Suppressor macrophage treated with lipopolysaccharide for 1 hour (primary cell): Measurements from ENCODE around the gene PLCG2.
"Not testable (repeated sequence)": the region's sequence is repeated elsewhere in the genome, so short reads cannot be mapped to it uniquely, and the experiment has no call there.

Source experiments
- DNase-seq, 3 donors: peaks; one replicate each; pipeline ENCODE4 v3.0.0-alpha.2; 2020 to 2022

The PLCG2 gene

DNA sequence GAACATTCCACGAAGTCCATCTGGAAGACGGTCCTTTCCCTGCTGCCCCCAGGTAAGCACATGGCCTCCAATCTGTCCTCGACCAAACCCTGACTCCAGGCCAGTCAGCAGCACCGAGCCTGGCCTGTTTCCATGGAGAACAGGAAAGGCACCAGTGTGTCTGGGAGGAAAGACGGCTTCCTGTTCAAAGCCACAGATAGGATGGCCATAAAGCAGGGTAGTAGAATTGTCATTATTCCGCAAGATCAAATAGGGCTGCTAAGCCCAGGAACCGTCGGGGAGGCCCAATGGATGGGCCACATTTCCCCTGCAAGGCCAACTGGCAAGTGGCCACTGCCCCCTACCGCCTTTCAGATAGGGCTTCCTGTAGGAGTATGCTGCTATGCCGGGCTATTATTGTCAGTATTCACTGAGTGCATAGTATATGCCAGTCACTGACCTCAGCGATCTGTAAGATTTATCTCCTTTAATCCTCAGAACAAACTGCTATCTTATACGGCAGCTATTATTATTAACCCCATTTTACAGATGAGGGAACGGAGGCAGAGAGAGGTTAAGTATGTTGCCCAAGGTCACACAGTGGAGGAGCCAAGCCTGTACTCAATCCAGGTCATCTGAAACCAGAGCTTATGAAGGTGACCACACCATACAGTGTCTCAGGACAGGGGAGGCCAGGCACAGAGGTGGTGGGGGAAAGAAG is 23.0 kb upstream of the PLCG2 start:
- peak in 2 of 3 donors; percentile 42 to 45 for DNase-seq

DNA sequence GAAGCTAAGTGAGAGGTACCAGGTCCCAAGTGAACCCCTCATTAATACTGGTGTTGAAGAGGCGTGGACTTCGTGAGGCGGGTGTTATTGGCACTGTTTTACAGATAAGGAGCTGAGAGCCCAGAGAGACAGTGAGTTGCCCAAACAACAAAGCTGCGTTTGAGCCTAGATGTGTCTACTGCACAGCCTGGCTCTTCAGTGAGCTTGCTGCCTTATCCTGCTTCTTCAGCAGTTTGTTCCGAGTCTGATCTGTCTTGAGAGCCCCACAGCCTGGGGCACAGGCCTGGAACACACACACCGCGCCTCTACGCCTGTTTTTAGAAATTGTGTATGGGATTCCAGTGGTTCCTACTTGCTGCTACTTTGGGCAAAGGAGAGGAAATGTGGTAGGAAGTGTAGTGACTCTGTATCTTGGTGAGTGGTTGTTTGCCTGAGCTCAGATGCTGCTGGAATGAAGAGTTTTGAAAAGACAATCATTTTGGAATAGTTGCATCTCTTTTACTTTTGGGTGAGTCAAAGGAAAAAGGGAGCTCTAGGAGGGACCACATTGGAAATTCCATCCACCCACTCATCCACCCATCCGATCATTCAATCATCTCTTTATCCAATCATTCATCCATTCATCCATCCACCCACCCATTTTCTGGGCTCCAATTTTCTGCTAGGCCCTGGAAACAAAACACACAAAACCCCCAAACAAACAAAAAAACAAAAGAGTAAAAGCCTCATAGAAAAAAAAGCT is 22.3 kb upstream of the PLCG2 start:
- peak; percentile 51 to 76 (median 54) for DNase-seq

DNA sequence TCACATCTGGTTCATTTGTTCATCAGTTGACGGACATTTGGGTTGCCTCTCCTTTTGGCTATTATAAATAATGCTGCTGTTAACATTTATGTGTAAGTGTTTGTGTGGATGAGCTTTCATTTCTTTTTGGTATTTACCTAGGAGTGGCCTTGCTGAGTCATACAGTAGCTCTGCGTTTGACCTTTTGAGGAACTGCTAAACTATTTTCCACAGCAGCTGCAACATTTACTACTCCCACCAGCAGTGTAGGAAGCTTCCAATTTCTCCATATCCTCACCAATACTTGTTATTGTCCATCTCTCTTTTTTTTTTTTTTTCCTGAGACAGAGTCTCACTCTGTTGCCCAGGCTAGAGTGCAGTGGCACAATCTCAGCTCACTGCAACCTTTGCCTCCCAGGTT is 20.7 kb upstream of the PLCG2 start:
- DNase-seq = peak; percentile 69 to 85 (median 77)

DNA sequence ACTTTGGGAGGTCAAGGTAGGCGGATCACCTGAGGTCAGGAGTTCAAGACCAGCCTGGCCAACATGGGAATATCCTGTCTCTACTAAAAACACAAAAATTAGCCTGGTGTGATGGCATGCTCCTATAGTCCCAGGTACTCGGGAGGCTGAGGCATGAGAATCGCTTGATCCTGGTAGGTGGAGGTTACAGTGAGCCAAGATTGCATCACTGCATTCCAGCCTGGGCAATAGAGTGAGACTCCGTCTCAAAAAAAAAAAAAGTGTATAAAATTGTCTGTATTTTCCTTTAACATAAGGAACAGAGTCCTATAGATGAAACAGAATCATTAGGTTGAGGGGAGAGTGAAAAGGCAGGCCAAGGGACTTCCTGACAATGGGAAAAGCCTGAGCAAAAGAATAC is 16.8 kb upstream of the PLCG2 start:
- DNase-seq = not testable (repeated sequence)

DNA sequence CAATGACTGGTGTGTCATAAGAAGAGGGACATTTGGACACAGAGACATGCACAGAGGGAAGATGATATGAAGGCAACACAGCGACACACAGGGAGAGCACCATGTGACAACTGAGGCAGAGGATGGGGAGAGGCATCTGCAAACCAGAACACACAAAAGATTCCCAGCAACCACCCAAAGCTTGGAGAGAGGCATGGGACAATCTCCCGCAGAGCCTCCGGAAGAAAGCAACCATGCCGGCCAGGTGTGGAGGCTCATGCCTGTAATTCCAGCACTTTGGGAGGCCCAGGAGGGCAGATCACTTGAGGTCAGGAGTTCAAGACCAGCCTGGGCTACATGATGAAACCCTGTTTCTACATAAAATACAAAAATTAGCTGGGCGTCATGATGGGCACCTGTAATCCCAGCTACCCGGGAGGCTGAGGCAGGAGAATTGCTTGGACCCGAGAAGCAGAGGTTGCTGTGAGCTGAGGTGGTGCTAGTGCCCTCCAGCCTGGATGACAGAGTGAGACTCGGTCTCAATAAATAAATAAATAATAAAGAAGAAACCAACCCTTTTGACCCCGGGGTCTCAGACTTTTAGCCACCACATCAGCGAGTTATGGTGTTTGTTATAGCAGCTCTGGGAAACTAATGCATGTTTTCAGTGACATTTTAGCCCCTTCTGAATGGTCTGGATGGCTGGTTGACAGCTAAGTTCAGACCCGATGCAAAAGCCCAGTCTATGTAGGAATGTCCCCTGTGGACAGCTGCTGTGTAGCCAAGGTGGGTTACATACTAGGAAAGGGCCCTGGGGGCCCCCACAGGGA is 13.8 kb upstream of the PLCG2 start:
- no peak for DNase-seq

DNA sequence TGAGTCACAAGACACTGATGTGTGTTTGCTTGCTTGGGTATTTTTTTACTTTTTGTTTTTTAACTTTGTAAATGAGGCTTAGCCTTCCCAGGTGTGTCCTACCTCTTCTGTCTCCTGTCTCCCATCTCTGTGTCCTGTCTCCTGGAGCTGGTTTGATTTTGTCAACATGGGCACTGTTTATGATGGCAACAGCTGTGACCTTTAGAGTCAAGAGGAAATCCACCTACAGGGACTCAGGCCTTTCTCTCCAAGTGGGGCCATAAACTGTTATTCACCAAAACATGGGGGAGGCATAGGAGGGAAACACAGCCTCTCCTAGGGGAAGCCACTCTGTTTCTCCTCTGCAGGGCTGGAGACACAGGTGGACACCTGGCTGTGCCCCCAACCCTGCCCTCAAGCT is 13.1 kb upstream of the PLCG2 start:
- DNase-seq = peak in 2 of 3 donors; percentile 41 to 50

DNA sequence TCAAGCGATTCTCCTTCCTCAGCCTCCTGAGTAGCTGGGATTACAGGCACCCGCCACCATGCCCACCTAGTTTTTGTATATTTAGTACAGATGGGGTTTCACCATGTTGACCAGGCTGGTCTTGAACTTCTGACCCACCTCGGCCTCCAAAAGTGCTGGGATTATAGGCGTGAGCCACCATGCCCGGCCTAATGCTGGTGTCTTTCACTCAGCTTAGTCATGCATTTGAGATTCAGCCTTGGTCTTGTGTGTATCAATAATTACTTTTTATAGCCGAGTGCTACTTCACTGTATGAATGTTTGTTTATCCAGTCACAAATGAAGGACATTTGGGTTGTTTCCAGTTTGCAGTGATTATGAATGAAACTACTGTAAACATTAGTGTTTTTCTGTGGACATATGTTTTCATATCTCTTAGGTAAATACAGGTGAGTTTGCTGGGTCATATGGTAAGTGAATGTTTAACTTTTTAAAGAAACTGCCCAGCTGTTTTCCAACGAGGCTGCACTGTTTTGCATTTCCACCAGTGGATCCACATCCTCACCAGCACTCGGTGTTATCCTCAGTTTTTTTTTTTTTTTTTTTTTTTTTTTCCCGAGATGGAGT is 11.0 kb upstream of the PLCG2 start:
- no peak for DNase-seq

DNA sequence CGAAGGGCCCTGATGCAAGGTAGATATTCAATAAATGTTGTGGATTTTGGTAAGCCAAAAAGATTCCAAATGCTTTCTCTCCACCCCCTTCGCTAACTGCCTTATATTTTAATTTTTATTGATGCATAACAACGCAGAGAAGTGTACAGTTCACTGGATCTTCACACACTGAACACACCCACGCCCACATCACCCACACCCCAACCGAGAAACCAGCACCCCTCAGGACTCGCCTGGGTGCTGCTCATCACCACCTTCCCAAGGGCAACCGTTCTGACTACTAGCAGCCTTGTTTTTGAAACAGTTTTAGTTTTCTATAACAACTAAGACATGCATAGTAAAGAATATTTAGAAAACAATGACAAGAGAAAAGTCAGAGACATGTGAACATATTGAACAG is 9.1 kb upstream of the PLCG2 start:
- DNase-seq = no peak

DNA sequence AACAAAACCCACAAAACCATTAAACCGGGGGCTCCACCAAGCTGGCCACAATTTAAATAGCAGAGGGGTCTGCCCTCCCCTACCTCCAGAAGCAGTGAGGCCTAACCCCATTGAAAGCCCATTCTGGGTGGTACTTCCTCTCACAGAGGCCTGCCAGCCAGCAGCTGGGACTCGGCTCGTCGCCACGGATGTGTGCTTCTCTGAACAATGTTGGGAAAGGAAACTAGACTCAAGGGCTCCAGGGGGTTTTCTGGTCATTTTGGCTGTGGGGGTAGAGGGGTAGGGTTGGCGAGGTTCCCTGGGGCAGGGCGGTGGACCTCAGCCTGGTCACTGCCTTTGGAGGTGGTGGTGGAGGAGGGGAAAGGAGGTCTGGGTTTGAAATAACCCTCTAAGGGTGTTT is 4.7 kb upstream of the PLCG2 start:
- peak in 1 of 3 donors; percentile 44 for DNase-seq

DNA sequence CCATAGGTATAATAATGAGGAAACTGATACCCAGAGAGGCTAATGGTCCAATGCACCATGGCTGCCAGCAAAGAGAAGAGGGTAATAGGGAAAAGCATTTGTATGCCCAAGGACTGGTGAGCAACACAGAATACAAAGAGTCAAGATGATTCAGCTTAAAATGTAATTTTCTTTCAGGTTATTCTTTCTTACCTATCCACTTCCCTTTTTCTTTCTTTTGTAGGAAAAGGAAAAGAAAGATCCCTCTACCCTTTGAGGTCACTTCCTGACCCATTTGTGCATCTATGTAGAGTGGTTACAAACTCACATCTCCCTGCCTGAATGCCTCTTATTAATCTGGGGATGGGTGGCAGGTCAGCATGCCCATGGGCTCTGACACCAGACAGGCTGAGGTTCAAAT is 3.5 kb upstream of the PLCG2 start:
- no peak for DNase-seq

DNA sequence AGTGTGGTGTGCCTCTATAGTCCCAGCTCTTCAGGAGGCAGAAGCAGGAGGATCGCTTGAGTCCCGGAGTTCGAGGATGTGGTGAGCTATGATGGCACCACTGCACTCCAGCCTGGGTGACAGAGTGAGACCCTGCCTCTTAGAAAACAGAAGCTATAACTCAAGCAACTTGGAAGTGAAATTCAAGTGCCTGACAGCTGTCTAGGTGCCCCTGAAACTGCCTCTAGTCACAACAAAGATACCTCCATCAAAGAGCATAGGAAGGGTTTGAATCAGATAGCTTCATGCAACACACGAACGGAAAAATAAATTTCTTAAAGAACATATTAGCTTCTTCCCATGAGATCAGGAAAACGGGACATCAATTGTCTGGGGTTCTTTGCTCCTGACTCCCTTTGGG is 860 bp upstream of the PLCG2 start:
- DNase-seq = no peak

DNA sequence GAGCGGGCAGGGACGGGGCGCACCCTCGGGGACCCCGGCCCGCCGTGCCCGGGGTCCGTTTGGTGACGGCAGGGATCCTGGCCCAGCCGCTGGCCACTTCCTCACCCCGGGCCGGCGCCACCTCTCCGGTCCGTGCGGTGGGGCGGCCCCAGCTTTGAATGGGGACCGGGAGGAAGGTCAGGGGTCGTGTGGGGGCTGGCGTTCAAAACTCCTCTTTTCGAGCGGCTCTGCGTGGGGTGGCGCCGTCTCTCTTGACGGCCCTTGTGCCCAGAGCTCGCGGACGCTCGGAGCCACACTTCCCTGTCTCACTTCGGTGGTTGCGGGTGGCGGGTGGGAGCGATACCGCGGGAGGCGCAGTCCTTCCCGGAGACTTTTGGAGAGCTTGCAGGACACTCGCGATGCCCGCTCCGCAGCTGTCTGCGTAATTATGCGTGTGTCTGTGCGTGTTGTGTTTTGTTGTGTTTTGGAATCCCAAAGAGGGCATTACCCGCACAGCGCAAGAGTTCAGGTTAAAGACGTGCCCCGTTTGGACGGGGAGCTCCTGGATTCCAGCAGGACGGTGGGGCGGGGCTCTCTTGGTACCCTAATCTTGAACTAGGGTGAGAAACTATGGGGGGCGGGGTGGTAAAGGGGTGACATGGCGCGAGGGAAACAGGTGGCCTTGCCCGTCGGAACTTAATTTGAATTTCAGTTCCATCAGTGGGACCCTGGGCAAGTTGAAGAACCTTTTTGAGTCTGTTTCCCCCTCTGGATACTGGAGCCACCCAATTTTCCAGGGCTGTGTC is 637 bp downstream of the PLCG2 start:
- DNase-seq = peak; percentile 67 to 82 (median 70)

DNA sequence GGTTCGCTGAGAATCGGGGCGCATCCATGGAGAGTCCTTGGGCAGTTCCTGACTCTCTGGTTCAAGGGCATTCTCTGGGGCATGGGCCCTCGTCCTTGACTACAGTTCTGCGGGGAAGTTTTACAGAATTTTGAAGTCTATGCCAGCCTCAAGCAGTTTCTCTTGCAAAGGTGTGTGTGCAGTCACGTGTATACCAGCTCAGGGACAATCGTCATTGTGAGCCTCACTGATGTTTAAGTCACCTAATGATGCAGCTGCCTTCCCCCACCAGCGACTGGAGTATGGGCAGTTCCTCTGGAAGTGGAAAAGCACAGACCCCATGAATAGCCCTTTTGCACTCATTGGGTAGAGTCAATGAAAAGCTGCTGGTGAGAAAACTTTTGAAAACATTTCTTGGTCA is 1.3 kb downstream of the PLCG2 start:
- DNase-seq = no peak

DNA sequence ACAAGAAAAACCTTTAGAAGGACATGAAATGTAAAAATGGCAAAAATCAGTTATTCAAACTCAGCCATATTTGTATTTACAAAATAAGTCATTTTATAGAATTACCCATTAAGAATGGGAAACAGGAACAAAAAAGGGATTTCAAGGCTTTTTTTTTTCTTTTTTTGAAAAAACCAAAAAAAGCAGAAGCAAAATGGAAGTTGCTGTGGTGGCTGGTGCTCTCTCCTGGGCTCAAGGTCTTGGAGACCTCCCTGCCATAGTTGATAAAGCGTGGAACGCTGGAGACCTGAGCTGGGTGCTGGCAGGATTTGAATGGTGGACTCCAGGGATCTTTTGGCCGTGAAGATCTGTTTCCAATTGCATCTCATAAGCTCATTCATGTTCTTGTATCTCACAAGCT is 3.1 kb downstream of the PLCG2 start:
- DNase-seq = peak in 2 of 3 donors; percentile 52 to 56

DNA sequence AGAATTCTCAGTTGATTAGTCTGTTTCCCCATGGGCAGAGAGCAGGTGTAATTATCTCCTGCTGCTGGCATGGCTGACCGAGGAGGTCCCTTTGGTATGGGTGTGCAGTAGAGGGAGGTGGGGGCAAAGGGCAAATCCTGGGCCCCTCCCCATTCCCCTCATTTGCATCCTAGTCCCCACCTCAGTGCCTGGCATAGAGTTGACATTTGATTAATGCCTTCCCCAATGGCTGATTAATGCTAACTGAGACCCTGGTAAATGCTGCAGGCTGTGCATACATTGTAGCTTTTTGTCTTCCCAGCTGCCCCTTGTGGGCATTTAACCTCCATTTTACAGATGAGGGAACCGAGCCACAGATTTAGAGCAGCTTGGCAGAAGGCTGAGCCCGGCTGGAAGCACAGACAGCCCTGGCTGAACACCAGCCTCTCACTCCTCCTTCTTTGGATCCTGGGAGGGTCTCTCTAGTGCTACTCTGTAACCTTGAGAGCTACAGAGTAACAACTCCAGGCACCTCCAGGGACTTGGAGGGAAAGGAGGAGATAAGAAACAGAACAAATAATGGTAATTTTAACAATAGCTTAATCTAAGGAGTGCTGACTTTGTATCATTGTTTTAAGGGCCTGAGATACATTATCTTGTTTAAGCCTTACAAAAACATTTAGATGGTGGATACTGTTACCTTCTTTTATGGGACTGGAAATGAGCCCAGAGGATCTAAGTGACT is 5.1 kb downstream of the PLCG2 start:
- DNase-seq = no peak

DNA sequence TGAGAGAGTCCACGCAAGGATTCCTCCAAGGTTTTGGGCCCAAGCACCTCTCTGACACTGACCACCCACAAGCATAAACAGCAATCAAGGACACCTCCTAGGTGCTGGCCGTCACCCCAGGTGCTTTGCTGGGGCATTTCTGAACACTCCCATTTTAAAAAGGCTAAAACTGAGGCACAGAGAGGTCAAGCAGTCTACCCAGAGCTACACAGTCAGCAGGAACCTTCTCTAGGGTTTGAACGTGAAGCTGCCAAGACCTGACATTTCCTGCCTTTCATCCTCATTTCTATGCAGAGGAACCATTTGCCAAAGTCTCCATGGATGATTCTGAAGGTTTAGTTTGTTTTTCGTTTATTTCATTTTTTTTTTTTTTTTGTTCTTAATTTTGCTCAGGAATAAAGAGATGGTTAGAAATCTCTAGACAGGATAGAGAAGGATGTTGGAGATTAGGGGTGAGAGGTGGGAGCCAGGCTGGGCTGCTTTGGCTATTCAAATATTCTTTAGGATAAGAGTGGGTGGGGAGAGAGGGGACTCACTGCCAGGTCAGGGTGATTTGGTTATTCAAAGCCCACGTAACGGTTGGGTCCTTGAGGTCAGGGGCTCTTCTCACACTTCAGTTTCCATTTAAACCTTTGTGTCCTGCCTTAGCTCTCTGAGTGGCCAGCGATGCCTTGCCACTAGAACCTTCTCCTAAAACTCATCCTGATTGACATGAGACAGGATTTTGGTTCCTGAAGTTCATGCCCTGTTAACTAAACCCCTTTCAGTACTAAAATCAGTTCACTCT is 6.2 kb downstream of the PLCG2 start:
- DNase-seq = no peak

DNA sequence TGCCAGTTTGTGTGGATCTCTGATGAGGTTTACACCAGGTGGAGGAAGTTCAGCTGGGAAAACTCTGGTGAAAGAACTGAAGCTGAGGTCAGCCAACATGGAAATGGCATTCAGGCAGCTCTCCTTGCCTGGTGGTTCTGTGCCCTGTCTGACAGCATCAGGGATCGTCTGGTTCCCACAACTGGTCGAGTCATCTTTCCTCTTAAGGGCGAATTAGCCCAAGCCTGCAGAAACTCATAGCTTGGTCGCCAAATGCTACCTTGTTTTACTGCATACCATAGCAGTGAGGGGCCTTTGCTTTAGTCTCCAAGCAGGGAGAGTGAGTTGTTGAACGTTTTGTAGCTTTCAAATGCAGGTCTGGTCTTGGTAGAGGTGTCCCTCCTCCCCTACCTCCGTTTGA is 7.2 kb downstream of the PLCG2 start:
- DNase-seq = no peak

DNA sequence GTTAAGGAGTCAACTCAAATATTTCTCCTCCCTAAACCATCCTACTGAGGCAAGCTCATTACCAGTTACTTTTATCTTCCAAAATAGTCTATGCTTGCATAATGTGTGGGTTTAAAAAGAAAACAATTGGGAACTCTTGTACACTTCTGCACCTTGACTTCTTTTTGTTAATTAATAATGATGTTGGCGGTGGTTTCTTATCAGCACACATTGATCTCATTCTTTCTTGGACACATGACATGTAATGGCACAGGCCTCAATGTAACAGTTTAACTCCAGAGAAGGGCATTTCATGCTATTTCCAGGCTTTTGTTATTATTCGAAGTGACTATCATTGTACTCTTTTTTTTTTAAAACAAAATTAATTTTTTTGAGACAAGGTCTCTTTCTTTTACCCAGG is 7.8 kb downstream of the PLCG2 start:
- DNase-seq = no peak

DNA sequence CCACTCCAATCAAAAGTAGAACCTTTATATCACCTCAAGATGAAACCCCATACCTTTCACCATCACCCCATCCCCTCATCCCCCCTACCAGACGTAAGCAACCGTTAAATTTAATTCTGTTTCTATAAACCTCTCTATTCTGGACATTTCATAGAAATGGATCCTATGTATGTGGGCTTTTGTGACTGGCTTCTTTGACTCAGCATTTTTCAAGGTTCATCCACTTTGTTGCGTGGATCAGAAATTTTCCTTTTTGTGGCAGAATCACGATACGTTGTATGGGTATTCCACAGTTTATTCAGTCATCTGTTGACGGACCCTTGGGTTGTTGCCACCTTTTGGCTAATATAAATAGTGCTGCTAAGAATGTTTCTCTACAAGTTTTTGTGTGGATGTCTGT is 8.6 kb downstream of the PLCG2 start:
- no peak for DNase-seq

DNA sequence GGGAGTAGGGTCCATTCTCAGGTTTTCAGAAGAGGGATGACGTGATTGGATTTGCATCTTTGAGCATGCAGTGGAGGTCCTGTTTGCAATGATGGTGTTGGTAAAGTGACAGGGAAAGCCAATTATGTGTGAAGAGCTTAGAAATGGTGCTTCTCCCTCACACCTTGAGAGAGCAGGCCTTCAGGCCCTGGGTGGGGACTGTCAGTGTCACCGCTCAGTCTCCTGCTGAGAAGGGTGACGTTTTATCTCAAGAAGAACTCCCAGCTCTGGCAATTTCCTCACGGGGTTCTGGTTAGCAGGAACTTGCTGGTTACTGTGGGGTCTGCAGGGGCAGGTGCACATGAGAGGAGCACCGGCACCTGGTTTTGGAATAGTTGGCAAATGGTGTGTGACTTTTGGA is 11.2 kb downstream of the PLCG2 start:
- DNase-seq = no peak
